ENCODE data around the gene AOC3.
"Not testable (repeated sequence)": the region's sequence is repeated elsewhere in the genome, so short reads cannot be mapped to it uniquely, and the experiment has no call there.

Gene AOC3

GRCh38 chr17:42882166-42882565 is 31.2 kb downstream of the AOC3 start:
- no peak for DNase-seq
- Histone ChIP-seq H3K36me3 (replicated peaks) (no peaks in the 10 kb centered on the region), H3K27me3 (replicated peaks) (peaks cover 9% of the 10 kb centered on the region), H3K27ac (no peak overlapping the region), H3K4me3 (ENCODE audit: low read depth, low read length) (no peak overlapping the region)
- in situ Hi-C loops (cut with HindIII; ENCODE audit: low pct_ligation_motif_present, low sequenced_read_pairs): no loop called here
- TF ChIP-seq CTCF (IDR thresholded peaks at IDR 0.05; ENCODE audit: low read depth, low read length, missing control alignments): no peak

- no peak for DNase-seq
- Histone ChIP-seq H3K27ac (no peak overlapping the region), H3K27me3 (replicated peaks) (no peaks in the 10 kb centered on the region), H3K4me3 (ENCODE audit: low read depth, low read length) (no peak overlapping the region), H3K36me3 (replicated peaks) (no peaks in the 10 kb centered on the region)
- in situ Hi-C loops (cut with HindIII; ENCODE audit: low pct_ligation_motif_present, low sequenced_read_pairs): no loop called here
- no peak for TF ChIP-seq CTCF (IDR thresholded peaks at IDR 0.05; ENCODE audit: low read depth, low read length, missing control alignments)
Measured at GRCh38 chr17:42883802-42884558, 33.0 kb downstream of the AOC3 start.

GRCh38 chr17:42885806-42886205 is 34.8 kb downstream of the AOC3 start:
- not testable (repeated sequence) for H3K27ac ChIP-seq; H3K4me3 ChIP-seq (ENCODE audit: low read depth, low read length)

GRCh38 chr17:42886283-42887176 is 35.5 kb downstream of the AOC3 start:
- no peak for DNase-seq
- H3K27me3 ChIP-seq (replicated peaks): no peaks in the 10 kb centered on the region
- no peak for TF ChIP-seq CTCF (IDR thresholded peaks at IDR 0.05; ENCODE audit: low read depth, low read length, missing control alignments)
- no peak overlapping the region for H3K27ac ChIP-seq
- no peak overlapping the region for H3K4me3 ChIP-seq (ENCODE audit: low read depth, low read length)
- in situ Hi-C loops (cut with HindIII; ENCODE audit: low pct_ligation_motif_present, low sequenced_read_pairs): no loop called here
- no peaks in the 10 kb centered on the region for H3K36me3 ChIP-seq (replicated peaks)

More at GRCh38 chr17:42885806-42886205, 34.8 kb downstream of the AOC3 start:
- in situ Hi-C loops (cut with HindIII; ENCODE audit: low pct_ligation_motif_present, low sequenced_read_pairs); DNase-seq; H3K27me3 ChIP-seq (replicated peaks); H3K36me3 ChIP-seq (replicated peaks): not testable (repeated sequence)

DNA sequence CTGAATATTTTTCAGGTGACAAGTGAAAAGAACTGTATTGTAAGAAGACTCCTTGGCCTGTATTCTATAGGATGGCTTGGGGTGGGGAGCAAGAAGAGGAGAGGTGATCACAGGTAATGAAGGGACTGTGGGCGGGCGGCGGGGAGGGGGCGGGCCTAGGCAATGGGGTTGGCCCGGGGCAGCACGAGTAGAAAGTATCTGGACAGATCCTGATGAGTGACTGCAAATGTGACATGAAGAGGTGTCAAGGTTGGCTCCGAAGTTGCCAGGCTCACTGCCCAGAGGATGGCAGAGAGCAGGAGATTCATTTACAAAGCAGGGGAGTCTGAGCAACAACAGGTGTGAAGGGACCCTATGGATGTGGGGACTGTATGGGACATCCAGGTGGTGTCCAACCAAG is 38.8 kb downstream of the AOC3 start:
- H3K27me3 ChIP-seq (replicated peaks): no peaks in the 10 kb centered on the region
- DNase-seq: no peak
- no peaks in the 10 kb centered on the region for H3K36me3 ChIP-seq (replicated peaks)
- no peak overlapping the region for H3K27ac ChIP-seq
- TF ChIP-seq CTCF (IDR thresholded peaks at IDR 0.05; ENCODE audit: low read depth, low read length, missing control alignments): no peak
- no peak overlapping the region for H3K4me3 ChIP-seq (ENCODE audit: low read depth, low read length)
- in situ Hi-C loops (cut with HindIII; ENCODE audit: low pct_ligation_motif_present, low sequenced_read_pairs): no loop called here

GRCh38 chr17:42891539-42892152 is 40.6 kb downstream of the AOC3 start:
- no peak for TF ChIP-seq CTCF (IDR thresholded peaks at IDR 0.05; ENCODE audit: low read depth, low read length, missing control alignments)
- DNase-seq: peak; percentile 16
- Histone ChIP-seq H3K4me3 (ENCODE audit: low read depth, low read length) (no peak overlapping the region), H3K27me3 (replicated peaks) (no peaks in the 10 kb centered on the region), H3K27ac (no peak overlapping the region), H3K36me3 (replicated peaks) (no peaks in the 10 kb centered on the region)
- in situ Hi-C loops (cut with HindIII; ENCODE audit: low pct_ligation_motif_present, low sequenced_read_pairs): no loop called here
